Activated CD8-positive, alpha-beta memory T cell treated with anti-CD3 and anti-CD28 coated beads, Interleukin-2, amount 50 U/mL, for 48 hours (primary cell): ENCODE data around the gene TSC2.
"Not testable (repeated sequence)": the region's sequence is repeated elsewhere in the genome, so short reads cannot be mapped to it uniquely, and the experiment has no call there.

ENCODE experiments used
- DNase-seq: peaks from one replicate; pipeline ENCODE4 v3.0.0-alpha.2; 2020

The TSC2 gene

DNA sequence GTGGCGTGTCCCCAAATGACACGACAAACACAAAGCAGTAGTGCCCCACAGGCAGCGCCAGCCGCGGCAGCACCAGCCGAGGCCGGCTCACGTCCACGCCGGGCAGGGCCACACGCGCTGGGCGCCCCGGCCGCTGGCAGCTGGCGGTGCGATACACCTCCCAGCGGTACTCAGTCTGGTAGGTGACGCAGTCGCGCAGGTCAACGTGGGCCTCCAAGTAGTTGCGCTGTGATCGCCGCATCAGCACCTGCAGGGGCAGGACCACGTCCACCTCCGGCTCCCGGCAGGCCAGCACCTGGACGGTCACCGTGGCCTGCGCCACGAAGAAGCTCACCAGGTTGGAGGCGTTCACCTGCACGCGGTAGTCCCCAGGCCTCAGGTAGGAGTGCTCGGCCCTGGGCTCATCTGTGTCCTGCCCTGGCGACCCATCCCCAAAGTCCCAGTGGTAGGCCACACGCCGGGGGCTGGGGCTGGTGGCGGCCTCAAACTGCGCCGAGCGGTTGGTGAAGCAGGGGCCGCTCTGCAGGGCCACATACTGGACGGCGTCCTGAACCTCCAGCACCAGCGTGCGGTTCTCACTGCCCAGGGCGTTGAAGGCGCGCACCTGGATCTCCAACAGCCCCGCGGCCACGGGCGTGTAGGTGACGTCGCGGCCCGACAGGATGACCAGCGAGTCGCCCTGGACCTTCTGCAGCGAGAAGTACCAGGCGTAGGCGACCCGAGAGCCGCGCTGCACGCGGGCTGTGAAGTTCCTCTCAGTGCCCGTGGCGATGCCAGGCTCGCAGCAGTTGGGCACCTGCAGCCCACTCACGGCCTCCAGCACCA, 60.9 kb downstream of the TSC2 start:
- not testable (repeated sequence) for DNase-seq

DNA sequence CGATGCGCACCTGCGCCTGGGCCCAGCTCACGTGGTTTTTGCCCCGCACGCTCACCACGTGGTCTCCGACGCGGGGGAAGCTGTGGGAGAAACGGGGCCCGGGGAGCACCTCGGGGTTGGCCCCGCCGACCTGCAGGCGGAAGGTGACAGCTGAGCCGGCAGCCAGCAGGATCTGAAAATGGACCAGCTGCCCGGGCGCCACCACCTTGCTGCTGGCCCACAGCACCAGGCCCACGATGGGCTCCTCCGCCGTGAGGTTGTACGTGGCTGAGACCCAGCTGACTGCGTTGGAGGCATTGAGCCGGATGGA, 61.4 kb downstream of the TSC2 start:
- not testable (repeated sequence) for DNase-seq

DNA sequence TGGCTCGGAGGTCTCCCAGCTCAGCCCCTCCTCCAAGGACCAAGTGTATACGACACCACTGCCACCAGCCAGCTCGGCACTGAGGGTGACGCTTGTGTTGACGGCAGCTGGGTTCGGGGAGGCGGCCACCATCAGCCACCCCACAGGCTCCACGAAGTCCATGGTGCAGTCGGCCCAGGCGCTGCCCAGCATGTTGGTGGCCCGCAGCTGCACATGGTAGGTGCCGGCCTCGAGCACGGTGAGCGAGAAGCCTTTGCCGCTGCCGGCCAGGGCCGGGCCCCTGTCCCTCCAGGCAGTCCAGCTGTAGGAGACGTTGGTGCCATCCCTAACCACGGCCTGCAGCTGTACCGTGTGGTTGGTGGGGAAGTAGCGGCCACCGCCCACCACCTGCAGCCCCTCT, 62.1 kb downstream of the TSC2 start:
- DNase-seq, result not testable (repeated sequence)

- not testable (repeated sequence) for DNase-seq
These were observed 62.7 kb downstream of the TSC2 start for GRCh38 chr16:2110332-2111008.

GRCh38 chr16:2111009-2111353, 63.2 kb downstream of the TSC2 start:
- DNase-seq, result not testable (repeated sequence)

DNA sequence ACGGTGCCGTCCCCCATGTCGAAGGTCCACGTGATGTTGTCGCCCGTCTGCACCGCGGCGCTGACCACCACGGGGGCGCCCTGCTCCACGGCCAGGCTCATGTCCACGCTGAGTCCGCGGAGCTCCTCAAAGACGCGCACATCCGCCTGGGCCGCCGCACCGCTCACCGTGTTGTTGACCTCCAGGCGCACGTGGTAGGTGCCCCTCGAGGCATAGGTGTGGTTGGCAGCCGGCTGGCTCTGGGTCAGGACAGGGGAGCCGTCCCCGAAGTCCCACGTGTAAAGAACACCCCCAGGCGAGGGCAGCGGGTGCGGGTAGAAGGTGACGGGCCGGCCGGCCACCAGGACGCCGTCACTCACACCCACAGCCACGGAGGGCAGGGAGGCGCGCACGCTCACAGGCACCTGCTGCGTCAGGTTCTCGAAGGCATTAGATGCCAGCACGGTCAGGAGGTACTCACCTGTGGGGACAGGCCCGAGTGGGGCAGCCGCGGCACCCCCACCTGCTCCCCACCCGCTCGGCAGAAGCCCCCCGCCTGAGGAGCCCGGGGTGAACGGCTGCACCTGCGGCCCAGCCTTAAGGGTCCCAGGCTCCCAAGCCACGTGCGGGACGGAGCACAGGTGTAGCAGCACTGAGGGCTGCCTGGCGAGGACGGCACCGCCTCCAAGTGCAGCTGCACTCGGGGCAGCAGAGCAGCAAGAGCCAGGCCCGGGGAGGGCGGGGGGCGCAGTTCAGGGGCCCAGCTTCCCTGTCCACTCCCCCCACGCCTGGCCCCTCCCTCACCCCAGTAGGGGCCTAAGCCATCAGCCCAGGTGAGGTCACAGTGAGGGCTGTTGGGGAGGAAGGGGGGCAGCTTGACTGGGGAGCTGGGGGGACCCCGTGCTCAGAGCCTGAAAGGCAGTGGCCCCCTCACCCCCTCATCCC, 63.9 kb downstream of the TSC2 start:
- DNase-seq, result not testable (repeated sequence)

- DNase-seq, result not testable (repeated sequence)
These were observed 64.8 kb downstream of the TSC2 start for GRCh38 chr16:2112539-2113106.

DNA sequence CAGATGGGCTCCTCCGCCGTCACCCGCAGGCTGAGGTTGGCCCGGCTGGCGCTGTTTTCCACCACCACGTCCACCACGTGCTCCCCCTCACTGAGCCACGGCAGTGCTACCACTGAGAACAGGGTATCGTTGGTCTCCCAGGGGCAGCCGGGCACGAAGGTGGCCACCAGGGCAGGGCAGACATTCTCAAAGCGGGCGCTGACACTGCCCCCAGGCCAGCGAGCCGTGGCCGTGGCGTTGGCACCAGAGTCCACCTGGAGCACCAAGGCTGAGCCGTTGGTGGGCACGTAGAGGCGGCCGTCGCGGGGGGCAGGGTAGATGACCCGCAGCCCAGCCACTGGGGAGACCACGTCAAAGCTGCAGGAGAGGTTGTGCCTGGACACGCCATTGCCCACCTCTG, 66.4 kb downstream of the TSC2 start:
- not testable (repeated sequence) for DNase-seq

- not testable (repeated sequence) for DNase-seq
These were observed 67.3 kb downstream of the TSC2 start for GRCh38 chr16:2114885-2115590.

GRCh38 chr16:2115591-2115973, 67.8 kb downstream of the TSC2 start:
- DNase-seq, result no peak

DNA sequence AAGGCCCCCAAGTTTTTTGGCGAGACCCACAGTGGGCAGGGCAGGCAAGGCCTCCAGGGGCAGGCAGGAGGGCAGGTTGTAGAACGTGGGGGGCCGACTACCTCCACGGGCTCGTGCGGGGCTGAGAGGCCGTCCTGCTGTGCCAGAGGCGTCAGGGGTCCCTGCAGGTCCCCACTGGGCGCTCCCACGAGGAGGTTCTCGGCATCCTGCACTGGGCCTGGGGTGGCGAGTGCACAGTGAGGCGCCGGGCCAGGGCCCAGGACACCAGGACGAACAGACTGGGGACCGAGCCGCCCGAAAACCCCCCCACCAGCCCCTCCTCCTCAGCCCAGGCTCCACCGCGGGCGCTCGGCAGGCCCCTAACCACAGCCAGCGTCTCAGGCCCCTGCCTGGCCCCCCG, 68.6 kb downstream of the TSC2 start:
- not testable (repeated sequence) for DNase-seq

DNA sequence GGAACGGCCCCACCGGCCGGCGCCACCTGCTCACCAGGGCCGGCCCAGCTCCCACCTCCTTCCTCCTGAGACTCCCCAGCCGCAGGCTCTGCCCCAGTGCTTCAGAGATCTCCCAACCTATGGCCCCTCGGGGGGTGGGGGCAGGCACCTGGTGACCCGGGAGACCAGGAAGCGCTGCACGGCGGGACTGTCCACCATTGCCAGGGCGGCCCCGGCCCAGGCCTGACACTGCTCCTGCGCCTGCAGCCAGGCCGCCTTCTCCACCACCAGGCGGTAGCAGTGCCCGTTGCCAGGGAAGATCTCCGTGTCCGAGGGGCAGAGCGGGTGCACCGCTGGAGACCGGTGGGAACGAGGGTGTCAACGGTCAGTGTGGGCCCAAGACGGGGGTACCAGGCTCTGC, 69.6 kb downstream of the TSC2 start:
- DNase-seq, result not testable (repeated sequence)

GRCh38 chr16:2117960-2118722, 70.4 kb downstream of the TSC2 start:
- not testable (repeated sequence) for DNase-seq

- not testable (repeated sequence) for DNase-seq
These were observed 73.5 kb downstream of the TSC2 start for GRCh38 chr16:2121325-2121724.

DNA sequence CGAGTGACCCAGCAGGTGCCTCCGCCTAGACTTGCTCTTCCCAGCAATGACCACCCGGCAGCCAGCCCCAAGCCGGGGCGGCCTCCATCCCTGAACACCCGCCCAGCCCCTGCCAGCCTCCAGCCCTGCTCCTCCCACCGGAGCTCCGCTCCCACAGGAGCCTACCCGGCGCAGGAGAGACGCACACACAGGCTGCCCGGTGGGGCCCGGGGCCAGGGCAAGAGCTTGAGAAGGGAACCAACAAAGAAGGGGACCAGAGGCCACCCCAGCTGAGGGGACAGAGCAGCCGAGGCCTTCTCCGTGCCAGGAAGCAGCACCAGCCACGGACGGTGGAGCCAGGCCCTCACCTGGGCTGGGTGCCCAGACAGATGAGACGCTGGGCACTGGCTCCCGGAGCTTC, 74.1 kb downstream of the TSC2 start:
- no peak for DNase-seq

DNA sequence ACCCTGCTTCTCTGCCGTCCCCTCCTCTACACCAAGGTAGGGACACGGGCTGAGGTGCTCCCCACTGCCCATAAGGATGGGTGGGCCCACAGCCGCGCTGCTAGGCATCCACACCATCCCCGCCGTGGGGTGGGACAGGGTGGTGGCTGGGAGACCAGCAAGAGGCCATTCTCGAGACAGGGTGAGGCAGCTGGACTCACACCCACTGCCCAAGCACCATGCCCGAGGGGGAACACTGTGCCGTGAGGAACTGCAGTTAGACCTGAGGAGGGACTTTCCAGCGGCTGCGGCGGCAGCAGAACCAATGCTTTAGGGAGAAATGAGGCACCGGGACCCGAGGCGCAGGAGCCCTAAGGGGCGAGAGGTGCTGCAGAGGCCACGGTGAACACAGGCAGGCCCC, 74.6 kb downstream of the TSC2 start:
- DNase-seq, result no peak

- not testable (repeated sequence) for DNase-seq
These were observed 75.3 kb downstream of the TSC2 start for GRCh38 chr16:2122934-2123683.

- DNase-seq, result not testable (repeated sequence)
These were observed 76.1 kb downstream of the TSC2 start for GRCh38 chr16:2123706-2124376.

- DNase-seq, result not testable (repeated sequence)
These were observed 76.5 kb downstream of the TSC2 start for GRCh38 chr16:2124377-2124693.

GRCh38 chr16:2124694-2125444, 77.1 kb downstream of the TSC2 start:
- not testable (repeated sequence) for DNase-seq
